Renal cortex interstitium (tissue), 11 donors: ENCODE results near the gene VAV2. TPM values are rescaled to one million over a fixed set of nuclear protein-coding genes. Genes with fewer than 3 reads are reported as not detected.
"Not testable (repeated sequence)": the region's sequence is repeated elsewhere in the genome, so short reads cannot be mapped to it uniquely, and the experiment has no call there.

ENCODE experiments used
- DNase-seq, 11 donors: peaks; one replicate each; pipeline ENCODE4 v3.0.0-alpha.2; 2013; ENCODE audit warnings: low read depth in 9 of 11, low spot score in 4 of 11; ENCODE audit errors: extremely low read depth in 1 of 11
- polyA plus RNA-seq, 3 donors: library from polyadenylated mRNA; unstranded; fragments of 120-200 nt; gene quantifications; one replicate each; pipeline ENCODE4 v1.2.1, GENCODE V29; 2013; ENCODE audit not compliant: insufficient read length in 3 of 3

The VAV2 gene
- polyA plus RNA-seq, 3 donors: 37.2 to 66.2 (median 40.4) TPM

DNA sequence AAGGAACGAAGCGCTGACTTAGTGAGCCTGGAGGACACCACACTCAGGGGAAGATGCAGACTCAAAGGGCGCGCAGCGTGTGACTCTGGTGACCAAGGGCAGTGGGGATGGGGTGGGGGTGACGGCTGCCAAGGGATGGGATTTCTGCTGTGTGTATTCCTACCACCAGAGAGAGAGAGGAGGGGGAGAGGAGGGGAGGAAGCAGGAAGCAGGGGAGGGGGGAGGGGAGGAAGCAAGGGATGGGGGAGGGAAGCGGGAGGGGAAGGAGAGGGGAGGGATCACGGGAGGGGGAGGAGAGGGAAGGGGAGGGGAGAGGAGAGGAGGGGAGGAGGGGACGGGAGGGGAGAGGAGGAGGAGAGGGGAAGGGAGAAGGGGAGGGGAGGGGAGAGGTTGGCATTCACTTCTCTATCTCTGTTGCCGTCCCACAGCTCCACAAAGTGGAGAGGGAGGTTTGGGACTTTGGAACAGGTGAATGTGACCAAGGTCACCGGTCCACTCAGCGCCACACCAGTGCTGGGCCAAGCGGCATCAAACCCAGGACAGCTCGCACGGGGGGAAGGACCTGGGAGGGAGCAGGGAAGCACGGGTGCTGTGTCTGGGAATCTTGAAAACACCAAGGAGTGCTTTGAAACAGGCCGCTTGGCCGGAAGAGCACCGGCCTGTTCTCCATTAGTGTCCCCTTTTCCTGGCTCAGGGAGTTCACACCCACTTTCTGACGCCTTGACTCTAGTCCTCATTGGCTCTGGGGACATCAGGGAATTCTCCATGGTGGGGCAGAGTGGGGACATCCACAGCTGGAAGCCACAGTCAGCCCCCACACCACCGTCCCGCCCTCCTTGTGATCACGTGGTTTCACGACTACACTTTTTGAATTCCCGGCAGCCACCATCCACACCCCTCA, 77.4 kb downstream of the VAV2 start:
- no peak for DNase-seq

DNA sequence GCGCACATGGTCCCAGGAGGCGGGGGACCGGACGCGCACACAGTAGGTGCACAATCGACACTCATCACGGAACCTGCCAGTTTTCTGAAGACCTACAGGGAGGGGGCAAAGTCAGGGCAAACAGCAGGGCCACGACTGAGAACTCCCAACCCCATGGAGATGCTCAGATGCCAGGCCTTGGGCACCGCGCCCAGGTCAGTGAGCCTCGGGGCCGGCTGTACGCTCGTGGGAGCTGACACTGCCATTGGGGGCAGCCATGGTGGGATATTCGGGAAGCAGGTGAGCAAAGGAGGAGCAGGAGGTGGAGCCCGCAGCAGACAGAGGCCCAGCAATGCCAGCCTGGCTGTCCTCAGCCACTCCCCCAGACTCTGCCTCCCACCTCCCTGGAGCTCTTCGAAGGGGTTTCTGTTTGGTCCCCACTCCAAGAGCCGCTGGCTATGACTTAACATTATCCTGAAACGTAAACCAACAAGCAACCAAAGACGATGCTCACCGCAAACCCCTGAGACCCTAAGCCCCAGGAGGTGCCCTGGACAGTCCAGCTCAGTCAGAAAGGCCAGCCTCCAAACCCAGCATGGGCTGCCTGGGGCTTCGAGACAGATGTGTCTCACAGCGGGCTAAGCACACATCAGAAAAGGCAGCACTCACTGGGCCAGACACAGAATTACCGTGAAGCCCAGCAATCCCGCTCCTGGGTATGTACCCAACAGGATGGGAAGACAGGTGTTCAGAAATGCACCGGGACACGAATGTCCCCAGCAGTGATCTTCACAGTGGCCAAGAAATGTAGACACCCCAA, 78.4 kb downstream of the VAV2 start:
- DNase-seq: no peak

DNA sequence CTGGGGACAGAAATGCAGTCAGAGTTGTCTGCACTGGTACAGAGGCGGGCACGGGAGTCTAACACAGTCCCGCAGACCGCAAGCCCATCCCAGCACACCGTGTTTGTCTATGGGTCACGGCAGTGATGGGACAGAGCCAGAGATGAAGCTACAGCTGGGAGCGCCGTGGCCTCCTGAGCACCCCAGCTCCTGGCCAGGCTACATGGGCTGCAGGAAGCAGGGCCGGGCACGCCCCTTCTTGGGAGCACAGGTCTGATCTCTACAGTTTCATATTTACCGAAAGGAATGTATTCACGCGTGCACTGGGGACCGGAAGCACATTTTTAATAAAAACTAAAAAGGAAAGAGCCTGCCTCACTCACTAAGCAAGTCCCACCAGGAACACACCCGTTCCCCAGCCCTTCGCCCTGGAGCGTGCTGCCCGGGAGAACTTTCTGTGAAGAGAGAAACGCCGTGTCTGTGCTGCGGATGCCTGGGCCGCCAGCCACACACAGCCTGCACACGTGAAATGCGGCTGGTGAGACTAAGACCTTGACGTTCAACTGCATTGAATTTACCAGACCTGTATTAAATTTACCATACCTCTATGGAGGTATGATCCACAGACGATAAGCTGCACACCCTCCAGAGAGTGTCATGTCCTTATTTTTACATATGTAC, 81.1 kb downstream of the VAV2 start:
- no peak for DNase-seq

DNA sequence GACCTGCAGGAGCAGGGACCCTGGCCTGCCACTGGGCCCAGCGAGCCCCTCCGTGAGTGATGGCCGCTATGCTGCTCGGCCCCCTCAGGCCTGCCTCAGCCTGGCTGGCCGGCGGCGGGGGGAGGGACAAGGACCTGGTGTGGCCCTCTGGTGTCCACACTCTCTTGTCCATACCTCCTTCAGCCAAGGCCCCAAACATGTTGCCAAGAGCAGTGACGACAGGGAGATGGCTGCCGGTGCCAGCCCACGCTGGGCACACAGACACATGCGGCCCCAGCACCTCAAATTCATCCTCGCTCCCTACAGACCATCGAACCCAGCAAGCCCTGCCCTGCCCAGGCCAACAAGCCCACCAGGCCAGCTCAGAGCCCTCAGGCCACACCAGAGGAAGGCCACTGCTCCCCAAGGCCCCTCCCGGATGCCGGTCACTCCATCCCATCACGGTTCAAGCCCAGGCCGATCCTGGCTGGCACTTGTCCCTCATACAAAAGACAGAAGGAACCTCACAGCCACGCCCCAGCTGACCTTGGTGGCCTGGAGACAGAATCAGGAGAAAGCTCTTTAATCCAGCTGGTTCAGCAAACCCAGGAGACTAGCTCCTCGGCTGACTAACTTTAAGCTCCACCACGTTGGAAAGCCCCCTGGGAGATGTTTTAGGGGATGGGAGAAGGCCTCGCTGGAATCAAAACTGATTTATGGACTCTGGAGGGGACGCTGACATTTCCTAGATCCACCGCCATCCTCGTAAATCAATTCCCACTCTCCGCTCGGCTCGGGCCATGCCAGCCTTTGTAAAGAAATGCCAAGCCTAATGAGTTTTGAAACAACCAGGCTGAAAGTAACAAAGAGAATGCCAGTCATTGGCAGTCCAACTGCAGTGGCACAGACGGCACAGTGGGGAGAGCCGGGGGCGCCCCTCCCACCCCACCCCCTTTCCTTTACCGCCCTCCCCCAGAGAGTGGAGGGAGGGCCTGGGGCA, 84.9 kb downstream of the VAV2 start:
- peak in 2 of 11 donors; percentile 38 to 48 for DNase-seq

DNA sequence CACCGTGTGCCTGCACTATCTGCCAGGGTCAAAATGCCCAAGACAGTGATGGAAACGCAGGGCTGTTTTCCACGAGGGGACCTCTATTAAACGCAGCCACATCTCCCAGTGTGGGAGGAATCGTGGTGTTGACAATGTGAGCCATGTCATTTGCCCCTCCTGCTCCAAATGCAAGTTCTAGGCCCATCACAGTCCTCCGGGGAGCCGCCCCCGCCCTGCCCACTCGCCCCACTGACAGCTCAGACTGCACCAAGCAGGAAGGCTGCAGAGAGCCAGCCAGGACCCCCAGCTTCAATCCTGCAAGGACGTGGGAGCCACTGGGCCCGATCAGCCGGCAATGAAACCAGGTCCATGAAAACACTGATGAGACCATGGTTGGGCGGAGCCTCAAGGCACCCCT, 85.9 kb downstream of the VAV2 start:
- no peak for DNase-seq

DNA sequence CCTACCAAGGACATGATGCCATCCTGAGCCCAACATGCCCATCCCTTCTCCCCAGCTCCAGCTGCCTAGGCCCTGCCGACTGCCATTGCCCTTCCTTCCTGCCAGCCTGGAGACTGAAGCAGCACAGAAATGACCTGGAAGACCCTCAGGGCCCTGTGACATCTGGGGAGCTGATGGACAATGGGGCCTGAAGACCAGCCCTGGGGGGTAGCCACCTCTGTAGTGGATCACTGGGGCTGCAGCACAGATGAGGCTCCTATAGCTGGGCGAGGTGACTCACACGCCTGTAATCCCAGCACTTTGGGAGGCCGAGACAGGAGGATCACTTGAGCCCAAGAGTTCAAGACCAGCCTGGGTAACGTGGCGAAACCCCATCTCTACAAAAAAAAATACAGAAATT, 86.6 kb downstream of the VAV2 start:
- DNase-seq: no peak

DNA sequence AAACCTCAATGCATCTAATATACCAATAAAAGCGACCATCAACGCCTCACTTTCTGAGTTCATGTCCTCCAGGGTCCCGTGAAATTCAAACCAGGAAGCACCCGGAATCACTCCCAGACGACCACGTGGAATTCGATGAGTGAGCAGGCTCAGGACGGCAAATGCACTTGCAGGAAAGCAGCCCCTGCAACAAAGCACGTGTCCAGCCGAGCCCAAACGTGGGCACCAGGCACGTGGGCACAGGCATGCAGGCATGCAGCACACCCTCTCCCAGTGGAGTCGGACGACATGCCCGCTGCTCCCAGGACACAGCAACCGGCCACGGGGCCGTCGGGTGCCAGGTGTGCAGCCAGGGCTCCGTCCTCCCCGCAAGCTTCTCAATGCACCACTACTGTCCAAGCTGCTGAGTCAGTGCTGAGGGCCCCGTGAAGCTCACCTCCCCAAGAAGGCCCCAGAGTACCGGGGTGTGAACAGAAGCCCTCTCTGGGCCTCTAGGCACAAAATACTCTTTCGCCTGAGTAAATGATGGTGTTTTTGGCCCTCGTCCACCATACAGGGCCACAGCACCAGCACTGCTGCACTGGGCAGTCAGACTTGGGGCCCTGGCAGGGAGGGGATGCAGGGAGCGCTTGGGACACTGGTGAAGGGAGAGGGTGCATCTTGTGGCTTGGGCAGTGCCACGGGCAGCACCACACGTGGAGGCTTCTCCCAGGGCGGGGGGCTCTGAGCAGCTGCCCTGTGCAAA, 87.6 kb downstream of the VAV2 start:
- DNase-seq: no peak

DNA sequence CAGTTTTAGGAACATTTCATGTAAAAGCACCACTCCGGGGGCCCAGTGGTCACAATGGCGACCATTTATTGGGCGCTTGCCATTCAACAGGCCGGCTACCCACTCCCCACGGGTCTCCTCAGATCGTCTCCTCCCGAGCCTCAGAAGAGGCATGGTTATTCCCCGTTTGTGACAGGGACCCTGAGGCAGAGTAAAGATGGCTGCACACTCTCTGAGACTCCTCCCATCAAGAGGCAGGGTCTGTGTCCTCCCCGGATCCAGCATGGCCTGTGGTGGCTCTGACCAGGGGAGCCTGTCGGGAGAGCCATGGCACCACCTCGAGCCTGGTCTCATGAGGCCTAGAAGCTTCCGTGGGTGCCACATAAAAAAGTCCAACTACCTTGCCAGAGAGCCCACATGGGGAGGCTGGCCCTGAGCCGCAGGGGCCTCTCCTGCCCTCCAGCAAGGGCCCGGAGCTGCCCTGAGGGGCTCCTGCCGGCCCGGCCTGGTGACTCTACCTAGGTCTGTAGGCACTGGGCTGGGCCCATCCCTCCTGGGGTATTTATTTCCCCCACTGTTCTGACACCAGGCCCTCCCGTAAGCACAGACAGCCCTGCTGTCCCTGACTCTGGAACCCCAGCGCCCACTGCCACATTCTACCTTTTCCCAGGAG, 90.8 kb downstream of the VAV2 start:
- DNase-seq: no peak

DNA sequence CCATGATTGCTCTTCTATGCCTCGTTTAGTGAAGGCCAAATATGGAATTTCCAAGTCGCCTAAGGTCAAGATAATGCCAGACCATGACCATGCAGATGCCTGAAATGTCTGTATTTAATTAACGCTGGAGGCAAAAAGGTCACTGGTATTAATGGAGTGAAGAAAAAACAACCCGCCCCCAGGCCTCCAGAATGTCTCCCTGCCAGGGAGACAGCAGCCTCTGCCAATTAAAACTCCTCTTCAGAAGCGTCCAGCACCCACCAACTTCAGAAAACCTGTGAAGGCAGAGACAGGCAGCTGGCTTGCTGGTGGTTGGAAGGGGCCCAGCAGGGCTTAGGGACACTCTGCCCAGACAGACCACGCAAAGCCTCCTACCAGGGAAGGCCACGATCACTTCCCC, 94.4 kb downstream of the VAV2 start:
- no peak for DNase-seq

DNA sequence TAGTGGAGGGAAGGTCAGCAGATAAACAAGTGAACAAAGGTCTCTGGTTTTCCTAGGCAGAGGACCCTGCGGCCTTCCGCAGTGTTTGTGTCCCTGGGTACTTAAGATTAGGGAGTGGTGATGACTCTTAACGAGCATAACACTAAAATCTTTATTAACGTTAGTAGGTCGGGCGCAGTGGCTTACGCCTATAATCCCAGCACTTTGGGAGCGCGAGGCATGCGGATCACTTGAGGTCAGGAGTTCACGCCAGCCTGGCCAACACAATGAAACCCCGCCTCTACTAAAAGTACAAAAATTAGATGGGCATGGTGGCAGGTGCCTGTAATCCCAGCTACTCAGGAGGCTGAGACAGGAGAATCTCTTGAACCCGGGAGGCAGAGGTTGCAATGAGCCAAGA, 96.1 kb downstream of the VAV2 start:
- not testable (repeated sequence) for DNase-seq

DNA sequence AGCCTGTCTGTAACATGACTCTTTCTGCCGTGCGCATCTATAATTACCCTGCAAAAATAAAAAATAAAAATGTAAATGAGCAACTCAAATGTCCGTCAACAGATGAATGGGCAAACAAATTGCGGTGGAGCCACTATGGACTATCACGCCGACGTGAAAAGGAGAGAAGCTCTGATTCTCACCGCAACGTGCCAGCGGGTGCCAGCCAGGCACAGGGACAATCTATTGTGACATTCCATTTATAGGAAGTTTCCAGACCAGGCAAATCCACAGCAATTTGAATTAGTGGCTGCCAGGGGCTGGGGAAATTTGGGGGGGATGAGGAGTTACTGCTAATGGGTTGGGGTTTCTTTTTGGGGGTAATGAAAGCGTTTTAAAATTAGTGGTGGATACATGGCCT, 96.8 kb downstream of the VAV2 start:
- DNase-seq: no peak

DNA sequence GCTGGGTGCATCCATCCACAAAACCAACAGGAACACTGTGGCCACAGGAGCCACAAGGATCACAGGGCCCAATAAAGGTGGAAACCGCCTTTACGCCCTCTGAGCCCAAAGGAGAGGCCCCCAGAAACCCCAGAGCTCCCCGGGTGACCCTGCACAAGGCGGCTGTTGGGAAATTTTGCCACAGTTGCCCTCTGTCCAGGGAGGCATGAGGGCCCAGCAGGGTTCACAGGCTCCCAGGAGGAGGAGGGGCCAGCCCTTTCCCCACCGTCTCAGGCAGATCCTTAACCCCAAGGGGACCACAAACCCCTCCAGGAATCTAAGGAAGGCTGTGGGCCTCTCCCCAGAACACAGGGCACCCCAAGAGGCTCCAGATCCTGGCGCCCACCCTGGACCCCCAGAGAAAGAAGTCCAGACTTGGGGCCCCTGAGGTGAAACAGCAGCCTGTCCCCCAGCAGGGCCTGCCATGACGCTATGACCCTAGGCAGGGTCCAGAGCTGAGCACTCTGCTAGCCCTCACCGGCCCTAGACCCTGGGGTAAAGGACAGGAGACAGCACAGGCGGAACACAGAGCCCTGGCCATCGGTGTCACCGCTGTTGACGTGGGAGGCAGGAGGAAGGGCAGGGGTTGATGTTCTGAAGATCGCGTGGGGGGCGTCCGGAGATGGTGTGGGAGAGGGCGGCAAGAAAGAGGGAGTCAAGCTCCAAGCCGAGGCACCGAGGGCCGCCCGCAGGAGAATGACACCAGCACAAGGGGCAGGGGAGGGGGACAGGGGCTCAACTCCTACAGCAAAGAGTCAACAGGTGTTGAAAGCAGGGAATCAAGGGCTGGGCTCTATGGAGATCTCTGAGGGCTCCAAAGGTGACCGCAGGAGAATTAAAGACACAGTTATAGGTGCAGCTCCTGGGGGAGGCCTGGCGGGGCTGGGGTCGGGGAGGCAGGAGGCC, 97.5 kb downstream of the VAV2 start:
- no peak for DNase-seq

DNA sequence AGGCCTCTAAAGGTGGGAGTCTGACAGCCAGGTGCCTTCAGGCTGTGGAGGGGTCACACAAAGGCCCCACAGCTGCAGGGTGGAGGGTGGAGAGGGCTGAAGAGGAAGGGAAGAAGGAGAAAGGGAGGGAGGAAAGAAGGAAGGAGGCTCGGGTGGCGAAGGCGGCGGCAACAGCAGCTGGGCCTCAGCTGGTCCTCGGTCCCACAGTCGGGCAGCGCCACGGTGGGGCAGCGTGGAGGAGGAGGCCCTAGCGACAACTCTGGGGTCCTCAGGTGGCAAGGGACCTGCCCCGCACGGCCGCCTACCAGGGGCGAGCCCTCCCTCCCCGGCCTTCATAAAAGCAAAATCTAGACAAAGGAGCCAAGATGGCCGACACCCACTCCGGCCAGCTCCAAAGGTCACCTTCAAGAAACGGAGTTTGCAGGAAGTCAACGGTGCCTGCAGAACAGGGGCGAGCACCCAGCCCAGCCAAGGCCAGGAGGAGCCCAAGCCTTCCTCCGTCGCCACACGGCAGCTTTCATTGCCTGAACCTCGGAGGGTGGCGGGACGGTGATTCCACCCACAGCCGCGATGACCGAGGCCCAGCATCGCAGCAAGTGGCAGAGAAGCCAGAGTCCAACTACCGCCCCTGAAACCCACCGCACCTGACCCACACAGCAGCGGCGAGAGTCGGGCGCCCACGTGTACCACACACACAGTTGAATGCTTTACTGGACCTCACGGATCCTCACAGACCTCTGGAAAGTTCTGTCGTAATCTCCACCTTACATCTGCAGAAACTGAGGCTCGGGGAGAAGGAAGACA, 98.7 kb downstream of the VAV2 start:
- DNase-seq: no peak

DNA sequence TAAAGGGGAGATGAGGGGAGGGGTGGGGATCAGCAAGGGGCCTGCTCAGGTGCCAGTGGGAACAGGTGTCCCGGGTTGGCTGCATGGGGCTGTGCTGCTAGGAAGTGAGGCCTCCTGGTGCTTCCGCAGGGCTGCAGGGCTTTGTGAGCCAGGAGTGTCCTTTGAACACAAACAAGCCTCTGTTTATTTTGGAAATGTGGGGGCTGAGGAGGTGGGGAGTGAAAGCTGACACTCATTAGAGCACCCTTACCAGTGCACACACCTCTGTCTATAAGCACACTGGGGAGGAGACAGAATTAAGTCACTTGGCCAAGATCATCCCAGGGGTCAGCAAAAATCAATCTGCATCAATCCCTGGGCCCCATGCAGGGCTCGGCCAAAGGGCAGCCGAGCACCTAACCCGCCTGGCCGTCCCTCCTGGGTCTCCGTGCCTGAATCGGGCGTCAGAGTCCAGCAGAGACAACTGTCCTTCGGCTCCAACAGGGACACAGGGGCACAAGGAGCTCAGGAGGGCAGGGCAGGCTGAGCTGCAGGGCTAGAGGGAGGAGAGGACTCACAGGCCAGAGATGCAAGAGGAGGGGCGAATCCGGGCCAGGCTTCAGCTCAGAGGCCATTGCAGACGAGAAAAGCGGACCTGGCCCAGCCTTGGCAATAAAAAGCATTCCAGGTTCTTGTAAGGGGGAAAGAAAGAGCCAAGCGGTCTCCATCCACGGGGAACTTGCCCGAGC, 99.8 kb downstream of the VAV2 start:
- no peak for DNase-seq

DNA sequence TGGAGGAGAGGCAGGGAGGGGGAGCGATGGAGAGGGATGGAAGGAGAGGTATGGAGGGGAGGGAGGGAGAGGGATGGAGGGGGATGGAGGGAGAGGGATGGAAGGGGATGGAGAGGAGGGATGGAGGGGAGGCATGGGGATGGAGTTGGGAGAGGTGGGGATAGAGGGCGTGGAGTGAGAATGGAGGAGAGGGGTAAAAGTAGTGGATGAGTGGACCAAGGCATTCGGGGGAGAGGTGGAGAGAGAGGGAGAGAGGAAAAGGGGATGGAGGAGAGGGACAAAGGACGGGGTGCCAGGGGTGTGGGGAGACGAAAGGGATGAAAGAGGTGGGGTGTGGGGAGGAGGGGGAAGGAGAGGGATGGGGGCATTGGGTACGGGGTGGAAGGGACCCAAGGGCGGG, 100.4 kb downstream of the VAV2 start:
- no peak for DNase-seq
